IPS-NIHi7 (cell line): ENCODE measurements around the gene TRIM26.
"Not testable (repeated sequence)": the region's sequence is repeated elsewhere in the genome, so short reads cannot be mapped to it uniquely, and the experiment has no call there.

Source experiments
- DNase-seq: peaks from one replicate; pipeline ENCODE4 v3.0.0; 2012; ENCODE audit warnings: mixed read lengths; ENCODE audit errors: extremely low spot score

Gene TRIM26

DNA sequence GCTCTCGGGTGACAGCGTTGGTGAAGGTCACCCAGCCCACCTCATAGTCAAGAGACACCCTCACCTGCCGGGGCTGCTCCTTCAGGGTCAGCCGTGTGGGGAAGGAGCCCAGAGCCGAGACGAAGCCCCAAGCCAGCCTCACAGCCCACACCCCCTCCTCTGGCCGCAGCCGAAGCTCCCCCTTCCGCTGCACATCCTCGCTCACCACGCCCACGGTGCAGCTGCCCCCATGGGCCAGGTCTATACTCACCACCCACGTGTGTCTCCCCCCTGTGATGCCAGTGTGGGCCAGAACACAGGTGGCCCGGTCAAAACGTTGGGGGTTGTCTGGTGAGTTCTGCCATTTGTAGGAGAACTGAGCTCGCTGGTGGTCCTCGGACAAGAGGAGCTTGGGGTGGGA, 59.1 kb downstream of the TRIM26 start:
- no peak for DNase-seq

GRCh38 chr6:30152910-30153610, 60.1 kb downstream of the TRIM26 start:
- DNase-seq, result no peak

- no peak for DNase-seq
Measured at GRCh38 chr6:30152016-30152673, 61.1 kb downstream of the TRIM26 start.

DNA sequence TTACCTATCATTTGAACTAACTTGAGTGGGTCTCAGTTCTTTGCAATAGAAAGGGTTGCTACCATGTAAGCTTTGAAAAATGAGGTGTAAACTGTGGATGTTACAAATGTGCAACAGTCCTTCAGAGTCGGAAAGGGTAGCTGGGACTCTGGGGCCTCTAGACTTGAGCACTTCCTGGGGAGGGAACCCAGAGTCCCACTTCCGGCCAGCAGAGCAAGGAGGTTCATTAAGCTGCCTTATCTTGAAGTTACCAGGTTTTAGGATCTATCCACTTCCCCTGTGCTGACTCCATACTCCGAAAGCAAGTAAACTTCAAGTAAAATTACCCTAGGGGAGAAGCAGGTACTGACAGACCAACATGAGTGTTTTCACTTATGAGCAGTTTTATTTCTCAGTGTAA, 61.6 kb downstream of the TRIM26 start:
- DNase-seq, result no peak

GRCh38 chr6:30150671-30151395, 62.4 kb downstream of the TRIM26 start:
- no peak for DNase-seq

DNA sequence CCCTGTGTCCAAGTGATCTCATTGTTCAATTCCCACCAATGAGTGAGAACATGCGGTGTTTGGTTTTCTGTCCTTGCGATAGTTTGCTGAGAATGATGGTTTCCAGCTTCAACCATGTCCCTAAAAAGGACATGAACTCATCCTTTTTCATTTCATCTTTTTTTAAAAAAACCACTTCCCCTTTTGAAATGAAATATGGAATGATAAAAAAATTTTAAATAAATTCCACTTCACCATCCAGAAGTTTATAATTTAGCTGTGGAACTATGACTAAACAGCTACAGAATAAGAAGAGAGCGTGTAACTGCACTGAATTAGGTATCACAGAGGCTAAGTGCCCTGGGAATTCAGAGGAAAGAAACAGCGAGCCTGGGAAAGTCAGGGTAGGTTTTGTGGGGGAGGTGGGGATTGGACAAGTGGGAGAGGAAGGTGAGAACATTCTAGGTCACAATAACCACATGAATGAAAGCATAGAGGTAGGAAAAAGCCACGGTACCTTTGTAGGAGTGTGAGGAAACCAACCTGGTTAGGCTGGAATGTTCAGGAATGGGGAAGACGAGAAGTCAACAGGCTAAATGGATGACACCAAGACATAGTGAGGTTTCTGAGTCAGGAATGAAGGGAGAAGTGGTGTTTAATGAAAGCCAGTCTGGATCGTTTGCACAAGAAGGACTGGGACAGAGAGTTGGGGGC, 63.2 kb downstream of the TRIM26 start:
- DNase-seq, result no peak

- DNase-seq, result no peak
Measured at GRCh38 chr6:30149234-30149633, 64.0 kb downstream of the TRIM26 start.

- DNase-seq, result no peak
Measured at GRCh38 chr6:30147096-30147495, 66.1 kb downstream of the TRIM26 start.

DNA sequence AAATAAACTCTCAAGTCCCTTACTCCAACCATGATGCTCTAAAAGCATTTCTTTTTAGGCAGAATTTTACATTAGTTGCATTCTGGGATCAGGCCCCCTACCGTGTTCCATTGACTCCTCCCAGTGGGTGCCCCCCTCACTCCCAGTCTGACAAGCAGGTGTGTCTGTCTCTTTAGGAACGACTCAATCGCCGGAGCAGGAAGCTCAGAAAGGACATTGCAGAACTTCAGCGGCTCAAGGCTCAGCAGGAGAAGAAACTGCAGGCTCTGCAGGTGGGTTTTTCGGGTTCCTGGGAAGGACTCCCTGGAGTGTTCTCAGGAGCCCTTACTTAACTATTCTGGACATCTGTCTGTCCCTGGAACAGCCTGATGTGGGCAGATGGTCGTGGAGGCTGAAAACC, 67.4 kb downstream of the TRIM26 start:
- no peak for DNase-seq

DNA sequence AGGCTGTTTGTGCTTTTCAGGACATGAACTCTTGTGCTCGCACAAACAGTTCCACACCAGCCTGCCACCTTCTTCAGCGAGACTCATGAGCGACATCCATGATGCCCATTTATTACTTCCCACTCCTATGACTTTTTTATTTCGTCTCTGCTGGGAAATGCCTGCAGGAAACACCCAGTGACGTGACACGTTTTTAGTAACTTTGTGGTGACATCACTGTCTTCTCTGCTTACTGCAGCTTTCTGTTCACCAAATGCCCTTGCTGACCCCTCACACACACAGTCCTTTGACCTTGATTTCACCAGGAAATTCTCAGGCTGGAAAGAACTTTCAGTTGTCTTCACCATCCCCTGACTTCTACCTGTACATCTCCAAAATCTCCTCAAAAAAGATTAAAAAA, 68.4 kb downstream of the TRIM26 start:
- DNase-seq, result no peak

- no peak for DNase-seq
Measured at GRCh38 chr6:30143780-30144179, 69.4 kb downstream of the TRIM26 start.

- DNase-seq, result no peak
Measured at GRCh38 chr6:30142665-30143064, 70.5 kb downstream of the TRIM26 start.

DNA sequence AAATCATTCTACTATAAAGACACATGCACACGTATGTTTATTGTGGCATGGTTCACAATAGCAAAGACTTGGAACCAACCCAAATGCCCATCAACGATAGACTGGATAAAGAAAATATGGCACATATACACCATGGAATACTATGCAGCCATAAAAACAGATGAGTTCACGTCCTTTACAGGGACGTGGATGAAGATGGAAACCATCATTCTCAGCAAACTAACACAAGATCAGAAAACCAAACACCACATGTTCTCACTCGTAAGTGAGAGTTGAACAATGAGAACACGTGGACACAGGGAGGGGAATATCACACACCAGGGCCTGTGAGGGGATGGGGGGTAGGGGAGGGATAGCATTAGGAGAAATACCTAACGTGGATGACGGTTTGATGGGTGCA, 73.0 kb downstream of the TRIM26 start:
- not testable (repeated sequence) for DNase-seq

- DNase-seq, result no peak
Measured at GRCh38 chr6:30136570-30137286, 76.5 kb downstream of the TRIM26 start.

DNA sequence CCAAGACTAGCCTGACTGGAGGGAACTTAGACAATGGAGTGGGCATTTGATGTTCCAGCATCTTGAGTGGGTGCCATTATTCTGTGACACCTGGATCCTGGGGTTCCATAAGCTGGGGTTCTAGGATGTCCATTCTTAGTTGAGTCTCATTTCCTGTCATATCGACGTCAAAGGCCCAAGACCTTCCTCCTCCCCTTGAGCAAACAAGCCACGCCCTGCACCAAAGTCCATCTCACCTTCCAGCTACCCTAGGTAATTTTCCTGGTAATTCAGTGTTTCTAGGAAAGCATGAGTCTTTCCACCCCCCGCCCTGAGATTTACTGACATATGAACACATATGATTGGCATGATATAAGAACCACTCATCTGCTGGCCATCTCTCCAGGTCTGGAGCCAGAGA, 77.4 kb downstream of the TRIM26 start, which contains the start of gene TRIM40:
TRIM40 (plus strand) TSS at position 384 of the 400 bp plus-strand sequence. CDS start 897 bp downstream, outside the sequence.
- DNase-seq, result no peak

DNA sequence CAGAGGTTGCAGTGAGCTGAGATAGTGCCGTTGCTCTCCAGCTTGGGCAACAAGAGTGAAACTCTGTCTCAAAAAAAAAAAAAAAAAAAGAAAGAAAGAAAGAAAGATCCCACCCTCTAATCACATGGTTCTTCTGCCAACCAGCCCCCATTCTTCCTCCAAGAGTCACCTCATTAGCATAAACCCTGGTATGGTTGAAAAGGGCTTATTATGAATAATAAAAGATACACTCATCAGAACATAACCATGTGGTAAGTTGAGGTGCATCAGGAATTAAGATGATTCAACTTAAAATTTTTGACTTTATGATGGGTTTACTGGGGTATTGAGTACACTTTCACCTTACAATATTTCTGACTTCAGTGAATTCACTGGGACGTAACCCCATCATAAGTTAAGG, 78.1 kb downstream of the TRIM26 start:
- no peak for DNase-seq
